Endothelial cell of umbilical vein (primary cell): ENCODE measurements around the gene MTR. TPM values are rescaled to one million over a fixed set of nuclear protein-coding genes. Genes with fewer than 3 reads are reported as not detected.

Source experiments
- BruUV-seq: library from RNA; stranded (reverse); fragments of 400-500 nt; replicated peaks from 2 replicates; lab custom pipeline; 2021; lab: Mats Ljungman, UMichigan
- CTCF ChIA-PET: fragments of 300-600, 350-600 bp; sonication (Branson Sonifier 250); formaldehyde crosslinking; loops from one replicate; lab custom pipeline; 2021; ENCODE audit warnings: antibody characterized with exemption, inconsistent platforms; lab: Charles Lee
- POLR2A ChIA-PET: fragments of 300-600, 350-600 bp; sonication (Branson Sonifier 250); formaldehyde crosslinking; loops from one replicate; lab custom pipeline; 2021; ENCODE audit warnings: antibody characterized with exemption, inconsistent platforms; lab: Charles Lee
- DNase-seq: peaks from one replicate; pipeline ENCODE4 v3.0.0-alpha.2; 2011; ENCODE audit warnings: low read depth, low spot score
- FAIRE-seq: peaks from 2 replicates; lab custom pipeline; 2011; peaks lifted over from hg19 to GRCh38; lab: Jason Lieb, UNC
- H2AFZ ChIP-seq: 2 replicates; pipeline ENCODE4 v1.6.0; 2012; ENCODE audit warnings: low read depth, low read length, control low read depth, inconsistent platforms
- H3K27ac ChIP-seq: 2 replicates; pipeline ENCODE4 v1.5.1; 2011; ENCODE audit warnings: low read depth, mild to moderate bottlenecking, control low read depth, low read length, moderate library complexity; ENCODE audit not compliant: insufficient read depth
- H3K27me3 ChIP-seq, 2 experiments: 2 replicates each; pipeline versions ENCODE4 v1.6.0 to v1.6.1; 2011; ENCODE audit warnings: low read length in 2 of 2, mixed read lengths in 1 of 2; ENCODE audit not compliant: control insufficient read depth in 2 of 2, insufficient read depth in 2 of 2
- H3K36me3 ChIP-seq, 2 experiments: 2 replicates in 1 of 2; 3 replicates in 1 of 2; pipeline ENCODE4 v1.5.1; 2011; ENCODE audit warnings: low read length in 2 of 2, mild to moderate bottlenecking in 1 of 2, moderate library complexity in 1 of 2; ENCODE audit not compliant: control insufficient read depth in 2 of 2, insufficient read depth in 2 of 2; ENCODE audit errors: extremely low read depth in 1 of 2
- H3K4me1 ChIP-seq: 3 replicates; pipeline ENCODE4 v1.5.1; 2011; ENCODE audit warnings: mild to moderate bottlenecking, low read length; ENCODE audit not compliant: control insufficient read depth, insufficient read depth; ENCODE audit errors: extremely low read depth
- H3K4me2 ChIP-seq: 2 replicates; pipeline ENCODE4 v1.6.1; 2011; ENCODE audit warnings: low read length, control low read depth, mixed read lengths; ENCODE audit not compliant: insufficient read depth
- H3K4me3 ChIP-seq, 3 experiments: fragments of 200-600 bp in 1 of 3; sonication (generic), shearing (Covaris generic) in 1 of 3; replicated peaks in 1 of 3; 2 replicates each; pipeline ENCODE4 v1.5.1; 2011 to 2016; ENCODE audit warnings: control low read depth in 3 of 3, low read length in 3 of 3, mild to moderate bottlenecking in 2 of 3, inconsistent platforms in 1 of 3, low read depth in 1 of 3, moderate library complexity in 1 of 3; ENCODE audit not compliant: insufficient read depth in 1 of 3
- H3K79me2 ChIP-seq: 2 replicates; pipeline ENCODE4 v1.6.0; 2012; ENCODE audit warnings: low read length, inconsistent platforms; ENCODE audit not compliant: control insufficient read depth, insufficient read depth
- H3K9ac ChIP-seq: replicated peaks from 2 replicates; pipeline ENCODE3; 2011; ENCODE audit warnings: low read length, control low read depth; ENCODE audit not compliant: insufficient read depth; ENCODE audit errors: extremely low read depth
- H3K9me1 ChIP-seq: replicated peaks from 3 replicates; pipeline ENCODE4 v1.6.0; 2011; ENCODE audit warnings: mild to moderate bottlenecking, low read length; ENCODE audit not compliant: control insufficient read depth, insufficient read depth; ENCODE audit errors: extremely low read depth
- H3K9me3 ChIP-seq: replicated peaks from 2 replicates; pipeline ENCODE4 v1.5.1; 2012; ENCODE audit warnings: low read length, inconsistent platforms; ENCODE audit not compliant: control insufficient read depth, insufficient read depth
- H4K20me1 ChIP-seq: replicated peaks from 2 replicates; pipeline ENCODE3; 2011; ENCODE audit warnings: mild to moderate bottlenecking, low read length; ENCODE audit not compliant: control insufficient read depth, insufficient read depth; ENCODE audit errors: extremely low read depth
- EZH2 ChIP-seq: IDR thresholded peaks from 2 replicates; pipeline ENCODE4 v1.6.1; 2012; ENCODE audit warnings: borderline replicate concordance, low read depth, mild to moderate bottlenecking, moderate library complexity, low read length, inconsistent platforms; ENCODE audit not compliant: severe bottlenecking
- FOS ChIP-seq: IDR thresholded peaks from 2 replicates; pipeline ENCODE4 v1.6.1; 2011; ENCODE audit warnings: mild to moderate bottlenecking, low read length, moderate library complexity, borderline replicate concordance; ENCODE audit not compliant: insufficient read depth
- GATA2 ChIP-seq: IDR thresholded peaks from 2 replicates; pipeline ENCODE4 v1.7.0; 2011; ENCODE audit warnings: low read depth, mild to moderate bottlenecking, moderate library complexity, mixed read lengths, low read length; ENCODE audit not compliant: insufficient read length, insufficient read depth
- JUN ChIP-seq: IDR thresholded peaks from 2 replicates; pipeline ENCODE4 v1.6.1; 2011; ENCODE audit warnings: borderline replicate concordance, low read depth; ENCODE audit not compliant: insufficient read length, insufficient read depth
- MYC ChIP-seq: IDR thresholded peaks from one replicate; pipeline ENCODE4 v1.6.1; 2011; ENCODE audit warnings: mild to moderate bottlenecking, low read depth, low read length
- POLR2A ChIP-seq: IDR thresholded peaks from 2 replicates; pipeline ENCODE4 v1.6.1; 2012; ENCODE audit warnings: low read depth, mild to moderate bottlenecking, control low read depth, low read length
- POLR2AphosphoS5 ChIP-seq: IDR thresholded peaks from 2 replicates; pipeline ENCODE4 v1.6.1; 2012; ENCODE audit warnings: low read depth, mild to moderate bottlenecking, control low read depth, low read length, moderate library complexity; ENCODE audit not compliant: insufficient read depth
- dilution Hi-C: fragments of 300-500 bp; cut with MboI; formaldehyde crosslinking; loops from one replicate; pipeline ENCODE4 v1.15.0; 2019; ENCODE audit warnings: low sequenced_read_pairs; ENCODE audit not compliant: extremely low pct_ligation_motif_present
- intact Hi-C: fragments of 100-400 bp; cut with micrococcal nuclease; formaldehyde crosslinking; loops from one replicate; pipeline ENCODE4 v1.10.0; 2022
- polyA plus RNA-seq, 4 experiments: library from polyadenylated mRNA; depleted of rRNA in 3 of 4; stranded (reverse) in 3 of 4; unstranded in 1 of 4; fragments of >200 nt; gene quantifications; 2 replicates each; pipeline versions ENCODE4 v1.2.1 to v1.2.3, GENCODE V29; 2011 to 2012; ENCODE audit warnings: missing spikeins in 1 of 4
- total RNA-seq: library from RNA; stranded (reverse); gene quantifications from 2 replicates; pipeline ENCODE4 v1.2.3, GENCODE V29; 2021
- TF ChIP-seq, protein P1 (sequence below), 2 donors: IDR thresholded peaks; 1 replicate in 1 of 2; 2 replicates in 1 of 2; pipeline ENCODE4 v1.5.1; 2011; ENCODE audit warnings: low read length in 2 of 2, mild to moderate bottlenecking in 2 of 2, moderate library complexity in 2 of 2, control low read depth in 1 of 2, inconsistent platforms in 1 of 2, low read depth in 1 of 2; ENCODE audit not compliant: insufficient read depth in 1 of 2; ENCODE audit errors: extremely low read depth in 1 of 2

The MTR gene
- total and polyA plus RNA-seq, 2 donors (not counting 3 experiments of a cell fraction or from before 2014, with no cell fraction given) = 6.7 to 45.2 TPM

GRCh38 chr1:236851871-236852270, 56.8 kb downstream of the MTR start:
- Histone ChIP-seq H3K4me2 (no peak overlapping the region), H3K9ac (no peak overlapping the region), H3K27ac (no peak overlapping the region), H4K20me1 (no peaks in the 10 kb centered on the region), H3K9me3 (no peaks in the 10 kb centered on the region), H3K4me3 (no peak overlapping the region), H3K9me1 (no peaks in the 10 kb centered on the region), H3K36me3 (peaks cover 3 to 8% of the 10 kb centered on the region in 2 experiments), H3K4me1 (no peaks in the 10 kb centered on the region), H3K27me3 (no peaks in the 10 kb centered on the region), H2AFZ (no peak overlapping the region), H3K79me2 (no peaks in the 10 kb centered on the region)
- POLR2A ChIA-PET = no interaction called here
- CTCF ChIA-PET = interaction anchor here (0.7 kb wide), 1 partner anchor 243 kb away, joined by 3 read pairs; no protein-coding TSS in a partner anchor
- DNase-seq = no peak
- no TSS peak for BruUV-seq
- TF ChIP-seq JUN (no peak), MYC (no peak), GATA2 (no peak), FOS (no peak), POLR2A (no peak), POLR2AphosphoS5 (no peak), EZH2 (no peak)
- TF ChIP-seq, protein P1, sequence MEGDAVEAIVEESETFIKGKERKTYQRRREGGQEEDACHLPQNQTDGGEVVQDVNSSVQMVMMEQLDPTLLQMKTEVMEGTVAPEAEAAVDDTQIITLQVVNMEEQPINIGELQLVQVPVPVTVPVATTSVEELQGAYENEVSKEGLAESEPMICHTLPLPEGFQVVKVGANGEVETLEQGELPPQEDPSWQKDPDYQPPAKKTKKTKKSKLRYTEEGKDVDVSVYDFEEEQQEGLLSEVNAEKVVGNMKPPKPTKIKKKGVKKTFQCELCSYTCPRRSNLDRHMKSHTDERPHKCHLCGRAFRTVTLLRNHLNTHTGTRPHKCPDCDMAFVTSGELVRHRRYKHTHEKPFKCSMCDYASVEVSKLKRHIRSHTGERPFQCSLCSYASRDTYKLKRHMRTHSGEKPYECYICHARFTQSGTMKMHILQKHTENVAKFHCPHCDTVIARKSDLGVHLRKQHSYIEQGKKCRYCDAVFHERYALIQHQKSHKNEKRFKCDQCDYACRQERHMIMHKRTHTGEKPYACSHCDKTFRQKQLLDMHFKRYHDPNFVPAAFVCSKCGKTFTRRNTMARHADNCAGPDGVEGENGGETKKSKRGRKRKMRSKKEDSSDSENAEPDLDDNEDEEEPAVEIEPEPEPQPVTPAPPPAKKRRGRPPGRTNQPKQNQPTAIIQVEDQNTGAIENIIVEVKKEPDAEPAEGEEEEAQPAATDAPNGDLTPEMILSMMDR (IDR thresholded peaks at IDR 0.05; ENCODE audit: extremely low read depth in 1 of 2, insufficient read depth in 1 of 2, low read depth in 1 of 2, low read length in 2 of 2) = no peak
- no peak for FAIRE-seq
- dilution Hi-C loops (no loop called here), intact Hi-C loops (no loop called here)
